ENCODE data around the gene PCDH19.

PCDH19 gene

GRCh38 chrX:100299559-100299958 is 110.5 kb downstream of the PCDH19 start:
- no peak for DNase-seq (ENCODE audit: low read depth in 3 of 3, low spot score in 1 of 3)

- no peak for DNase-seq (ENCODE audit: low read depth in 3 of 3, low spot score in 1 of 3)
Measured at GRCh38 chrX:100297728-100298127, 112.3 kb downstream of the PCDH19 start.

GRCh38 chrX:100296183-100296753 is 113.8 kb downstream of the PCDH19 start:
- DNase-seq (ENCODE audit: low read depth in 3 of 3, low spot score in 1 of 3): no peak

- no peak for DNase-seq (ENCODE audit: low read depth in 3 of 3, low spot score in 1 of 3)
Measured at GRCh38 chrX:100294965-100295364, 115.1 kb downstream of the PCDH19 start.

- DNase-seq (ENCODE audit: low read depth in 3 of 3, low spot score in 1 of 3): no peak
Measured at GRCh38 chrX:100289066-100289558, 121.0 kb downstream of the PCDH19 start.

GRCh38 chrX:100277231-100277630 is 132.8 kb downstream of the PCDH19 start:
- DNase-seq (ENCODE audit: low read depth in 3 of 3, low spot score in 1 of 3): no peak

- no peak for DNase-seq (ENCODE audit: low read depth in 3 of 3, low spot score in 1 of 3)
Measured at GRCh38 chrX:100274916-100275315, 135.2 kb downstream of the PCDH19 start.

- no peak for DNase-seq (ENCODE audit: low read depth in 3 of 3, low spot score in 1 of 3)
Measured at GRCh38 chrX:100265179-100265578, 144.9 kb downstream of the PCDH19 start.

- DNase-seq (ENCODE audit: low read depth in 3 of 3, low spot score in 1 of 3): no peak
Measured at GRCh38 chrX:100264200-100264599, 145.9 kb downstream of the PCDH19 start.

GRCh38 chrX:100263650-100264049 is 146.4 kb downstream of the PCDH19 start:
- no peak for DNase-seq (ENCODE audit: low read depth in 3 of 3, low spot score in 1 of 3)

- DNase-seq (ENCODE audit: low read depth in 3 of 3, low spot score in 1 of 3): no peak
Measured at GRCh38 chrX:100248885-100249493, 161.1 kb downstream of the PCDH19 start.

GRCh38 chrX:100247826-100248225 is 162.2 kb downstream of the PCDH19 start:
- DNase-seq (ENCODE audit: low read depth in 3 of 3, low spot score in 1 of 3): no peak

GRCh38 chrX:100244681-100245080 is 165.4 kb downstream of the PCDH19 start:
- DNase-seq (ENCODE audit: low read depth in 3 of 3, low spot score in 1 of 3): no peak
